Sigmoid colon (tissue), 7 donors: Measurements from ENCODE around the gene MLXIP. TPM values are rescaled to one million over a fixed set of nuclear protein-coding genes. Genes with fewer than 3 reads are reported as not detected.

Experiments
- DNase-seq: peaks from one replicate; pipeline ENCODE4 v3.0.0-alpha.2; 2019
- H3K27ac ChIP-seq, 4 donors: fragments of 200-600 bp; sonication (generic); one replicate each; pipeline ENCODE4 v1.5.1; 2016 to 2019; ENCODE audit warnings: mild to moderate bottlenecking in 1 of 4
- H3K27me3 ChIP-seq, 3 donors: fragments of 200-600 bp; sonication (generic); one replicate each; pipeline ENCODE4 v1.5.1; 2019; ENCODE audit warnings: mild to moderate bottlenecking in 1 of 3
- H3K36me3 ChIP-seq, 4 donors: fragments of 200-600 bp; sonication (generic); one replicate each; pipeline ENCODE4 v1.5.1; 2016 to 2019
- H3K4me1 ChIP-seq, 4 donors: fragments of 200-600 bp; sonication (generic); one replicate each; pipeline ENCODE4 v1.5.1; 2017 to 2019
- H3K4me3 ChIP-seq, 4 donors: fragments of 200-600 bp; sonication (generic); one replicate each; pipeline ENCODE4 v1.5.1; 2017 to 2019; ENCODE audit warnings: mild to moderate bottlenecking in 2 of 4, moderate library complexity in 1 of 4
- H3K9me3 ChIP-seq, 4 donors: fragments of 200-600 bp in 3 of 4; sonication (generic) in 3 of 4; one replicate each; pipeline versions ENCODE4 v1.5.1 to v1.6.1; 2013 to 2019
- CTCF ChIP-seq, 4 experiments: fragments of 450-650 bp in 3 of 4; fragments of 200-600 bp in 1 of 4; IDR thresholded peaks; one replicate each; pipeline ENCODE4 v1.5.1; 2016 to 2019; ENCODE audit warnings: antibody characterized with exemption in 4 of 4, mild to moderate bottlenecking in 3 of 4, moderate library complexity in 2 of 4
- EP300 ChIP-seq, 4 donors: sonication (generic); formaldehyde crosslinking; IDR thresholded peaks; one replicate each; pipeline ENCODE4 v1.6.1; 2017; ENCODE audit warnings: antibody characterized with exemption in 4 of 4
- POLR2A ChIP-seq, 2 donors: fragments of 450-650 bp; IDR thresholded peaks; one replicate each; pipeline ENCODE4 v1.6.1; 2016; ENCODE audit warnings: antibody characterized with exemption in 2 of 2, mild to moderate bottlenecking in 2 of 2, moderate library complexity in 2 of 2
- POLR2AphosphoS5 ChIP-seq, 4 donors: sonication (generic); formaldehyde crosslinking; IDR thresholded peaks; one replicate each; pipeline ENCODE4 v1.6.1; 2017; ENCODE audit warnings: antibody characterized with exemption in 4 of 4
- WGBS, 2 donors: extraction: QIAGEN DNeasy Blood & Tissue Kit; methylation state at CpG; one replicate each; pipeline ENCODE4 v1.1.7; 2013; 5-methylcytosine and 5-hydroxymethylcytosine counted together
- intact Hi-C: fragments of 100-400 bp; cut with DNase I; formaldehyde crosslinking; loops from one replicate; pipeline ENCODE4 v1.15.1; 2023
- polyA plus RNA-seq, 3 donors: library from polyadenylated mRNA; stranded (reverse); fragments of 200-250 nt; gene quantifications; one replicate each; pipeline ENCODE4 v1.2.3, GENCODE V29; 2013
- total RNA-seq, 4 donors: library from RNA; depleted of rRNA; stranded (reverse); fragments of >200 nt; gene quantifications; one replicate each; pipeline ENCODE4 v1.1.0, GENCODE V29; 2016
- donor health status: healthy with polysubstance abuse.
- donor health status: Bipolar disorder and iron deficiency.
- donor health status: healthy.

Gene MLXIP
- total and polyA plus RNA-seq, 7 donors, result 15.6 to 141 (median 37.5) TPM

- peak; percentile 21 for DNase-seq
- WGBS, 2 donors, result 24 to 72% methylated on average over 13 of the region's 13 CpGs
- no peaks in the 10 kb centered on the region for H3K9me3 ChIP-seq
- H3K4me3 ChIP-seq, result no peak overlapping the region
- H3K27ac ChIP-seq, result peak overlapping the region in 3 of 4 donors; percentile 73 to 92 (median 87)
- intact Hi-C loops, result loop anchor here (5.0 kb wide), 1 partner anchor 37 kb away; no protein-coding TSS in a partner anchor
- peaks cover 0 to 25% (median 10%) of the 10 kb centered on the region in 4 donors for H3K36me3 ChIP-seq
- H3K4me1 ChIP-seq, result peaks cover 0 to 95% (median 91%) of the 10 kb centered on the region in 4 donors
- TF ChIP-seq POLR2AphosphoS5 (IDR thresholded peaks at IDR 0.05) (no peak), POLR2A (IDR thresholded peaks at IDR 0.05) (no peak), EP300 (IDR thresholded peaks at IDR 0.05) (no peak)
- H3K27me3 ChIP-seq, result no peaks in the 10 kb centered on the region
These were observed 6.4 kb downstream of the MLXIP start for GRCh38 chr12:122084857-122085405.

GRCh38 chr12:122085591-122085990 is 7.0 kb downstream of the MLXIP start:
- peak; percentile 6 for DNase-seq
- Histone ChIP-seq H3K4me3 (no peak overlapping the region), H3K4me1 (peaks cover 0 to 100% (median 98%) of the 10 kb centered on the region in 4 donors), H3K9me3 (no peaks in the 10 kb centered on the region), H3K27me3 (no peaks in the 10 kb centered on the region), H3K27ac (peak overlapping the region in 3 of 4 donors; percentile 73 to 92 (median 87)), H3K36me3 (peaks cover 0 to 25% (median 10%) of the 10 kb centered on the region in 4 donors)
- TF ChIP-seq CTCF (IDR thresholded peaks at IDR 0.05), result no peak
- no peak for TF ChIP-seq EP300 (IDR thresholded peaks at IDR 0.05)
- TF ChIP-seq POLR2A (IDR thresholded peaks at IDR 0.05), result no peak
- no peak for TF ChIP-seq POLR2AphosphoS5 (IDR thresholded peaks at IDR 0.05)
- WGBS, 2 donors, result 22 to 74% methylated on average over 5 of the region's 5 CpGs
- intact Hi-C loops, result no loop called here

GRCh38 chr12:122086116-122086515 is 7.6 kb downstream of the MLXIP start:
- 18 to 52% methylated on average over 8 of the region's 8 CpGs for WGBS, 2 donors
- Histone ChIP-seq H3K4me3 (no peak overlapping the region), H3K9me3 (no peaks in the 10 kb centered on the region), H3K27ac (peak overlapping the region in 3 of 4 donors; percentile 73 to 92 (median 87)), H3K27me3 (no peaks in the 10 kb centered on the region), H3K36me3 (peaks cover 0 to 25% (median 10%) of the 10 kb centered on the region in 4 donors), H3K4me1 (peaks cover 0 to 100% (median 100%) of the 10 kb centered on the region in 4 donors)
- intact Hi-C loops, result no loop called here
- no peak for TF ChIP-seq POLR2AphosphoS5 (IDR thresholded peaks at IDR 0.05)
- no peak for TF ChIP-seq CTCF (IDR thresholded peaks at IDR 0.05)
- no peak for TF ChIP-seq EP300 (IDR thresholded peaks at IDR 0.05)
- no peak for TF ChIP-seq POLR2A (IDR thresholded peaks at IDR 0.05)
- DNase-seq, result peak; percentile 38

- no peaks in the 10 kb centered on the region for H3K9me3 ChIP-seq
- 15 to 58% methylated on average over 18 of the region's 18 CpGs for WGBS, 2 donors
- DNase-seq, result peak; percentile 66
- peaks cover 0 to 25% (median 10%) of the 10 kb centered on the region in 4 donors for H3K36me3 ChIP-seq
- H3K27me3 ChIP-seq, result no peaks in the 10 kb centered on the region
- peak overlapping the region in 3 of 4 donors; percentile 73 to 92 (median 87) for H3K27ac ChIP-seq
- TF ChIP-seq EP300 (IDR thresholded peaks at IDR 0.05), result no peak
- TF ChIP-seq CTCF (IDR thresholded peaks at IDR 0.05), result no peak
- TF ChIP-seq POLR2AphosphoS5 (IDR thresholded peaks at IDR 0.05), result no peak
- TF ChIP-seq POLR2A (IDR thresholded peaks at IDR 0.05), result no peak
- H3K4me3 ChIP-seq, result peak overlapping the region in 1 of 4 donors; percentile 13
- H3K4me1 ChIP-seq, result peaks cover 0 to 100% (median 100%) of the 10 kb centered on the region in 4 donors
- intact Hi-C loops, result no loop called here
These were observed 8.2 kb downstream of the MLXIP start for GRCh38 chr12:122086641-122087285.
